ENCODE results near the gene ASF1B.

GRCh38 chr19:14072535-14073260, 63.7 kb downstream of the ASF1B start, which contains the start of gene MISP3:
- no peak for TF ChIP-seq CTCF (IDR thresholded peaks at IDR 0.05)
- TF ChIP-seq POLR2A (IDR thresholded peaks at IDR 0.05) = no peak

All from adrenal gland (tissue), 5 donors.